HuH-7 (cell line): ENCODE data around the gene SUSD1.
"Not testable (repeated sequence)": the region's sequence is repeated elsewhere in the genome, so short reads cannot be mapped to it uniquely, and the experiment has no call there.

ENCODE experiments used
- DNase-seq: peaks from one replicate; pipeline ENCODE4 v3.0.0; 2011; ENCODE audit warnings: low spot score

Gene SUSD1

DNA sequence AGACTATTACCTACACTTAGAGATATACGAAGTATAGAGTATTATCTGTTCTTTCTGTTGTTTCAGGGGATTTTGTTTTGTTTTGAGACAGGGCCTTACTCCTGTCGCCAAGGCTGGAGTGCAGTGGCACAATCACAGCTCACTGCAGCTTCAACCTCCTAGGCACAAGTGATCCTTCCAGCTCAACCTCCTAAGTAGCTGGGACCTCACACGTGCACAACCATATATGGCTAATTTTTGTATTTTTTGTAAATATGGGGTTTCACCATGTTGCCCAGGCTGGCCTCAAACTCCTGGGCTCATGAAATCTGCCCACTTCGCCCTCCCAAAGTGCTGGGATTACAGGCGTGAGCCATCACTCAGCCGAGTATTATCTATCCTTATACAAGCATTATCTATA, 45.9 kb downstream of the SUSD1 start:
- DNase-seq: no peak

GRCh38 chr9:112128399-112128798, 46.7 kb downstream of the SUSD1 start:
- DNase-seq: not testable (repeated sequence)

- no peak for DNase-seq
Observed at GRCh38 chr9:112127281-112127680, 47.8 kb downstream of the SUSD1 start.

DNA sequence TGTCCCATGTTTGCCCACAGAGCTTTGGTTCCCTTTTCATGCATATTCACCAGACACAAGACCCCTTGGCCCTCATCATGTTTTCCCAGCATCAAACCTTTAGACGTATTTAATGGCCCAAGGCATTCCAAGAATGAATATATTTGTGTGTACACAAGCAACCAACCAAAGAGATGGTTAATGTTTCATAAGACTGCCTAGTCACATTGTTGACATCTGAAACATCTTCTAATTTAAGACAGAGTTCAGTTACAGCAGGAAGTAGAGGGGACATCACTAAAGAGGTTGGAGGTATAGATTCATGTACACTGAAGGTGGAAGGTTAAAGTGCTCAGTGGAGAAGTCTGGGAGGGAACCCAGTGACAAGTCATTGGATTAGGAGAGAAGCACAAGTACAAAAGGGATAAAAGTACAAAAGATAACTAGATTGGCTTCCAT, 49.1 kb downstream of the SUSD1 start:
- no peak for DNase-seq

DNA sequence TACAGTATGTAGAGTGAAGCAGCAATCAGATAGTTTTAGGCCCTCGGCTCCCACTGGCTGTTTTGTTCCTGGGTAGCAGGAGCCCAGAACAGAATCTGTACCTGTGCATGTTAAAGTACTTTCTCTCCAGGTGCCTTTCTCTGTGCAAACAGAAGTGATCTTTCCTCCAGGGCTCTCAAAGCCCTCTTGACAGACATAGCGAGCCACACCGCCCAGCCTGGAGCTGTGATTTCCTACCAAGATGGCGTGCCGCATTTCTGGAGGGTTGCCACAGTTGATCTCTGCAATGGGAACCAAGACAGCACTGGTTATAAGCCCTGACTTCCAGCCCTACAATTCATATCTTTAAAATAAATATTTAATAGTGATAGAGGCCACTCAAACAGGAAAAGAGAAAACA, 50.9 kb downstream of the SUSD1 start:
- no peak for DNase-seq

- DNase-seq: no peak
Observed at GRCh38 chr9:112121633-112122032, 53.5 kb downstream of the SUSD1 start.

- DNase-seq: no peak
Observed at GRCh38 chr9:112120439-112120925, 54.6 kb downstream of the SUSD1 start.

GRCh38 chr9:112120030-112120341, 55.1 kb downstream of the SUSD1 start:
- DNase-seq: no peak

DNA sequence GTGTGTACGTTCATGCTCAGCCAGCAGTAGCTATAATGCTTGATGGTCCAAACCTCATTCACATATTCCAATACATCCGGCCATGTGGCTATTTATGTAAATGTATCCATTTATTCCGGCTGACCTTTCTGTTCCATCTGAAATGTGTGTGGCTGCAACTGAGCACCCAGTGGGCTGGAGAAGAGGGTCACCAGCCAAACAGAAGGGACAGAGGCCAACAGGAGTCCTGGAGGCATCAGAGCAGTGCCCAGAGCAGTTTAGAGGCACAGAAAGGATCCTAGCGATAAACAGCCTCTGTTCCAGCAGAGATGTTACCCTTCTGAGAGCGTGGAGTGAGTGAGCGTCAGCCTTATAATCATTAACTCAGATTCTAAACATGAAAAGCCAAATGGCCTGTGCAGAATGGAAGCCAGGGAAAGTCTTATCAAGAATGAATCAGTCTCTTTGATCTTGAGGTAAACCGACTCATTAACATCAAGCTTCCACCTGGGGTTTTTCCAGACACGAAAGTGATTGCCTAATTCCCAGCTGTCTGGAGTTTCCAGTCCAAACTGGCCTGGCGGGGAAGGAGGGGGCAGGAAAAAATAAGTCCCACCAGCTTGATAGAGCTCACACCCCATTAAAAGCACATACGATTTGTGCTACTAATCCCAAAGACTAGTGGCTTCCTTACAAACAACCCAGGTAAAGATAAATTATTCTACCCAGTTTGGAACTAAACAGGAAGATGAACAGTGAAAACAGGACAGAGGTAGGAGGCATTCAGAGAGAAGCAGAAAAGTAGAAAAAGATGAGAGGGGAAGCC, 55.7 kb downstream of the SUSD1 start:
- peak; percentile 74 for DNase-seq

- DNase-seq: no peak
Observed at GRCh38 chr9:112118009-112118408, 57.1 kb downstream of the SUSD1 start.

DNA sequence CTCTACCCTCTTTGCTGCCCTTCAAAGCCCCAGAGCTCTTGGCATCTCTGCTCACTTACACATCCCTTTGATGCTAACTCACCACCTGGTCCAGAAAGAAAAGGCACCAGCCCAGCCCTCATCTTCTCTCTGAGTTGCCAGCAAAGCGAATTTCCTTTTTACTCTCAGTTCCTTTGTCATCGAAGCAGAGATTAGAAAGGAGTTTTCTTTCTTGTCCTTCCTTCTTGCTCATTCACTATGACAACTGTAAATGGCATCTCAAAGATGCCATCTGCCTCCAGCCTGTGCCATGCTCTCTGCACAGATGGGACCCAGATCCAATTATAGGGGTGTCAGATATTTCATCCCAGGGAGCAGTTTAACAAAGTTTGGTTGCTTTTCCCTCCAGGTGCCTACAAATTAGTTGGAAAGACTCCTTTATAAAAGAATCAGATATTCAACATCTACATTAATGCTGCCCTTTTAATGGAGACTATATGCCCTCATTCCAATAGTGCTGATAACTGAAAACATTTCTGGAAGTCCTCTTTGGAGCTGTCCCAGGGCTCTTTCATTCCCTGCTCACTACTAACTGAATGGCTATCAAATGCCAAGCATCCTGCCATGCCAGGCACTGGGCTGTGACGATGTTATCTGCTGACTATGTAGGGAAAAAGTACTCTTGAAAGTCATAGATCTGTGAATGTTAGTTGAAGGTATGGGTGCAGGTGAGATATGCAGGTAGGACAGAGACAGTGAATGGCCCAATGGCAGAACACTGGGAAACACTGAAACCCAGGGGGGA, 58.9 kb downstream of the SUSD1 start:
- no peak for DNase-seq

GRCh38 chr9:112115109-112115508, 60.0 kb downstream of the SUSD1 start:
- no peak for DNase-seq

DNA sequence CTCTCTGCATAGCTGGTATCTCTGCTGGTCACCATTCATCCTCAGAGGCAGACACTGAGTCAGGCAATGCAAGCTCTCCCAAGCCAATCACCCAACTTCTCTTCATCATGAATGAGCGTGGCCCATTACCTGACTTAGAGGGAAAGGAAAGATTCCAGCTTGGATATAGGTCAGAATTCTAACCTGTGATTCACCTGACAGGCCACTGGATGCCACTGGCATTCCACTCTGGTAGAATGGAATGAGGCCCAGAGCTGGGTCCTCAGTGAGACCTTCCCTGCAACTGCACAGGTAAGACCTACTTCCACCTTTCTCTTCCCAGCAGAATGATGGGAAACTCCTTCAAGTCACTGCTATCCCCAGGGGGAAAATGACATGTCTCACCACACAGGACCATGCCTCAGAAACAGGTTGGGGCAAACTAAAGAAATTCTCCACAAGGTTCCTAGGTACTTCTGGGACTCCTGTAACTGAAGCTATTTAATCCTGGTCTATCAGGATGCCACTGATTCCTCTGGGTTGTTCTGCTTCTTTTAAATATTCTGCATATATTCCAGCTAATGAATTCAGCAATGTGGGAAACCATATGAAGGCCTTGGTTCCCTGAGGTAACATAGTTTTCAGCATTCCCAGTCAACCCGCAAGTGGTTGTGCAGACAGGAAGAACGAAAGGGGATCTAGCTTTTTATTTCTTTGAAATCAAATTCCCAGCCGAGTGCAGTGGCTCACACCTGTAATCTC, 62.0 kb downstream of the SUSD1 start:
- DNase-seq: peak; percentile 76

GRCh38 chr9:112112519-112112918, 62.6 kb downstream of the SUSD1 start:
- DNase-seq: no peak

GRCh38 chr9:112111461-112111860, 63.6 kb downstream of the SUSD1 start:
- DNase-seq: no peak

GRCh38 chr9:112110777-112111113, 64.4 kb downstream of the SUSD1 start:
- DNase-seq: no peak

DNA sequence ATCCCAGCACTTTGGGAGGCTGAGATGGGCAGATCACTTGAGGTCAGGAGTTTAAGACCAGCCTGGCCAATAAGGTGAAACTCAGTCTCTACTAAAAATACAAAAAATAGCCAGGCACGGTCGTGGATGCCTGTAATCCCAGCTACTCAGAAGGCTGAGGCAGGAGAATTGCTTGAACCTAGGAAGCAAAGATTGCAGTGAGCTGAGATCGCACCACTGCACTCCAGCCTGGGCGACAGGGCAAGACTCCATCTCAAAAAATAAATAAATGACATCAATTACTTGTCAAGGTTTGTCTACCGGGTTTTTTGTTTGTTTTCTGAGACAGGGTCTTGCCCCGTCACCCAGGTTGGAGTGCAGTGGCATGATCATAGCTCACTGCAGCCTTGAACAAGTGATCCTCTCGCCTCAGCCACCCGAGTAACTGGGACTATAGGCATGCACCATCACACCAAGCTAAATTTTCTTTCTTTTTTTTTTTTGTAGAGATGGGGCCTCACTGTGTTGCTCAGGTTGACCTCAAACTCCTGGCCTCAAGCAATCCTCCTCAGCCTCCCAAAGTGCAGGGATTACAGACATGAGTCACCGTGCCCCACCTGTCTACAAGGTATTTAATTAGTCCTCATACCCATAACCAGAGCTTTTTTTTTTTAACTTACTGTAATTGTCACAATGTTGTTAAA, 64.9 kb downstream of the SUSD1 start:
- DNase-seq: no peak

GRCh38 chr9:112104901-112105300, 70.2 kb downstream of the SUSD1 start:
- DNase-seq: no peak

DNA sequence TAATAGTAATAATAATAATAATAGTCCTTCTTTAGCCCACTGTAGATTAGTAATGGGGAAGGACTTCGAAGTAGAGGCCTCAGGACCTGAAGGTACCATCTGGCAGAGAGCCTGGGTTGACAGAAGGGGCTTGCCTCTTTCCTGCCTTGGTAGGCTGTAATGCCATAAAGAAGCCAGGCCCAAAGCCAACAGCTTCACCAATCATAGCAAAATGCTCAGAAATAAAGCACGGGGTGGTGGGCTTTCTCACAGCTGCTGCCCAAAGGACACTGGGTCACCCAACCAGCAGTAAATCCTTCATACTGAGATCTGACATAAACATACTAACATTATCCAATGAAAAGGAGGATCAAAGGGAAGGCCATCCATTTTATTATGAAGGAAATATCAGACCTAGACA, 70.7 kb downstream of the SUSD1 start:
- DNase-seq: no peak

GRCh38 chr9:112103405-112103804, 71.7 kb downstream of the SUSD1 start:
- no peak for DNase-seq

DNA sequence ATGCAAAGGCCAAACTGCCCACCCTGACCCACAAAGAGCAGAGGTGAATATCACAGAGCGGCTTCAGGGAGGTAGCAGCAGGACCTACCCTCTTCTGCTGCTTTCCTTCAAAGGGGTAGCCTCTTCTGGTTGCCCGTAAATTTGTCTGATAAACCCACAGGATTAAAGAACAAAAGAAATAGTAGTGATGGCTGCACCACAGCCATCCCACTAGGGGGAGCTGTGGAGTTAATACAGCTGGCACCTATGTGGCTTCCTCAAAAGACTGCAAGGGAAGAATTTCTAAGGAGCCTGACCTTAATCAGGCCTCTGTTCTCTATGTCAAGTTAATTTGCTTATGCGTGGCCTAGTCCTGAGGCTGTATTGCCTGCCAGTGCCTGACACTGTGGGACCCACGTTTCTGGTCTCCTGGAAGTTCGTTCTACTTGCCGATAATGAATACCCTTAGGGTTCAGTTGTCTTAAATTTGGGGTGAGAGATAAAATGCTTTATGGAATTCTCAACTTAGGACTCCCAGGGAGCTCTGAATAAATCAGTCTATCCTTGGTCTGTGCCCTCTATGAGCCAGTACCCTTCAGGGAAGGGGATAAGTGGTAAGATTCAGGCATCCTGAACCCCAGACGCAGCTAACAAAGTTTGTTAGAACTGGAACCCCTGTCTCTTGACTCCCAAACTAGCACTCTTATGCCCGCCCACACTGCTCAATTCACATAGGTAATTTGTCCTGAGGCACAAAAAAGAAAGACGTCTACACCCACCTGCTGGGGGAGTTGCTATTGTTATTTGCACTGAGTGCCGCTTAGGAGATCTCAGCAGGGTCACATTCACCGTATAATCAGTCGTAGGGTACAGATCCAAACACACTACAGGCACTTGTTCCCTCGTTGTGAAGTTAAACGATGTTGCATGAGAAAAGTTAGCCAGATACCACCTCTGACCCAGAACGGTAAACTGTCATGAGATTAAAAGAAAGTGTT, 77.1 kb downstream of the SUSD1 start:
- peak; percentile 60 for DNase-seq
